ENCODE results near the gene RHCG.

The RHCG gene

DNA sequence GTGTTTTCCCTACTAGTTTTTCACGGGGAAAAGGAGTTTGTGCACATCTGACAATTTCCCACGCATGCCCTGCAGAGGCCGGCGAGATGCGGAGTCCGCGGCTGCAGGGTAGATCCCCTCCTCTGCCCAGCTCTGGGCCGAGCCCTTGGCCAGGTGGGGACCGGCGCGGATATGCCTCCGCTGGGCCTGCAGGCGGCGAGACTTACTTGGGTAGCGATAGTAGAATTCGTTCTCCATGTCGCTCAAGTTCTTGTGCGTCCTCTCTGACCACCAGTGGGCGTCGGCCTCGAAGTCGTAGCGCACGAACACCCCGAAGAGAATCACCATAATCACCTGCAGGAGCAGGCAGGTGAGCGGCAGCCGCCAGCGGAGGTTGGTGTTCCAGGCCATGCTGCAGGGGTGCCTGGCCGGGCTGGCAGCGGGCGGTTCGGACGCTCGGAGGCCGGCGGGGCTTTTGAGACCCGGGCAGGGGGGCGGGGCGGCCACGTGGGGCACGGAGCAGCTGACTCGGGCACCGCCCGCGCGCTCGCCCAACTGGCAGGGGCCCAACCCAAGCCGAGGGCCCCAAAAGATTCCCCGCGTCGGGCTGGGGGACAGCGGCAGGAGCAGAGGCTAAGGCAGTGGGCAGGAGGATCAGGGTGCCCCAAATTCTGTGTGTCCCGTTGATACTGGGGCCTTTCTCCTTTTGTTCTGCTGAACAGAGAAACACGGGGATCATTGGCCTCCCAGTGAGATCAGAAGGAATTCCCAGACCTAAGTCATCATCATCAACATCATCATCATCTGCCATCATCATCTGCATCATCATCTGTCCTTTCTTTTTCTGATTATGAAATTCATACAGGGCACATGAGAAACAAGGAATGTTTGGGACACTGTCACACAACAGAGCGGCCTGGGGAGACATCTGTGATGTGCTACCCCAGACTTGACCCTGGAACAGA, at the start of gene RHCG:
Gene RHCG, minus strand, starts transcription at position 429 of the 944 bp plus-strand sequence. Its CDS starts 39 bp downstream, at position 390.
- DNase-seq: no peak

DNA sequence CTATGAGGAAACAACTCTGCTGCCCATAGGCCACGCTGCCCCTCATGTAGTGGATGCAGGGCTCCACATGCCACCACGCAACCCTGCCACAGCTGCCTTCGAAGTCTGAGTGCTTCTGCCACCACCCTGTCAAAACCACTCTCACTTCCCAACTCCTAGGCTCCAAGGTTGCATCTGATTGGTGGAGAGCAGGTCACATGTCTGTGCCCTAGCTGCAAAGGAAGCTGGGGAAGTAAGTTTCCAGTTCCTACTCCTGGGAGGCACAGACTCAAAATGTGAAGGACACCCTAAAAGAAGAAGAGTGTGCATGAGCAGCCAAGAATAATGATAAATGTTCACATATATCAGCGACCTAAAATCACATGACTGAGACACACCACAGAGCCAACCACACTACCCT, 47.0 kb upstream of the RHCG start:
- no peak for DNase-seq

DNA sequence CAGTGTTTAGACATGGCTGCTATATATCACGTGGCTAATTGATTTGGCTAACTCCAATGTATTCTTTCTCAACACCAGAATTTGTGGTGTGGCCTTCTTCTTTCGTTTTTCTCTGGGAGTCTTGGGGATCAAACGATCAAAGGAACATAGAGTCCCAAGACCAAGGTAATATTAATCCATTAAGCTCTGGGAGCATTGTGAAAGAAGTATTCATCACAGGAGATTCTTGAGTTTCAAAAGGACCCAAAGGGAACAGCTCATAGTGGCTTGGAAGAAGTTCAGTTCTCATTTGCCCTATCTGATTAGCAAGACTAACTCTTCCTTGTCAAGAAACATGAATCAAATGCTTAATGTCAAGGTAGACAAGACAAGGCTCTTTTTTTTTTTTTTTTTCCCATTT, 46.0 kb upstream of the RHCG start:
- DNase-seq: no peak

DNA sequence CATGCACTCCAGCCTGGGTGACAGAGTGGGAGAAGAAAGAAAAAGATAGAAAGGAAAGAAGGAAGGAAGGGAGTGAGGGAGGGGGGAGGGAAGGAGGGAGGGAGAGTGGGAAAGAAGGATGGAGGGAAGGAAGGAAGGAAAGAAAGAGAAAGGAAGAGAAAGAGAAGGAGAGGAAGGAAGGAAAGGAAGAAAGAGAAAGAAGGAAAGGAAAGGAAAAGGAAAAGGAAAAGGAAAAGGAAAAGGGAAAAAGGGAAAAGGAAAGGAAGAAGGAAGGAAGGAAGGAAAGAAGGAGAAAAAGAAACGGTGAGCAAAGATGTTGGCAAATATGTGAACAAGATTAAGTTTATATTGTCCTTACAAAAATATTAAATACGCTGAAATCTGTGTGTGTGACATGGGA, 42.6 kb upstream of the RHCG start:
- DNase-seq: no peak

DNA sequence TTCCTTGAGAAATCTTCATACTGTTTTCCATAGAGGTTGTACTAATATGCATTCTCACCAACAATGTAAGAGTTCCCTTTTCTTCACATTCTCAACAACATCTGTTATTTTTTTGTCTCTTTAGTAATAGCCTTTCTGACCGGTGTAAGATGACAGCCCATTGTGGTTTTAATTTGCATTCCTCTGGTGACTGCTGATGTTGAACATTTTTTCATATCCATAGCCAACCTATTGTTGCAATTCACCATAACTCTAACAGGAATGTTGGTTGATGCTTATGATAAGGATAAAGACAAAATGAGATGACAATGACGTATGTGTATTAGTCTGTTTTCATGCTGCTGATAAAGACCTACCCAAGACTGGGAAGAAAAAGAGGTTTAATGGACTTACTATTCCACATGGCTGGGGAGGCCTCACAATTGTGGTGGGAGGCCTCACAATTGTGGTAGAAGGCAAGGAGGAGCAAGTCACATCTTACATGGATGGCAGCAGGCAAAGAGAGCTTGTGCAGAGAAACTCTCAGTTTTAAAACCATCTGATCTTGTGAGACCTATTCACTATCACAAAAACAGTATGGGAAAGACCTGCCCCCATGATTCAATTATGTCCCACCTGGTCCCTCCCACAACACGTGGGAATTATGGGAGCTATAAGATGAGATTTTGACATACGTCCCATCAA, 37.6 kb upstream of the RHCG start:
- no peak for DNase-seq

DNA sequence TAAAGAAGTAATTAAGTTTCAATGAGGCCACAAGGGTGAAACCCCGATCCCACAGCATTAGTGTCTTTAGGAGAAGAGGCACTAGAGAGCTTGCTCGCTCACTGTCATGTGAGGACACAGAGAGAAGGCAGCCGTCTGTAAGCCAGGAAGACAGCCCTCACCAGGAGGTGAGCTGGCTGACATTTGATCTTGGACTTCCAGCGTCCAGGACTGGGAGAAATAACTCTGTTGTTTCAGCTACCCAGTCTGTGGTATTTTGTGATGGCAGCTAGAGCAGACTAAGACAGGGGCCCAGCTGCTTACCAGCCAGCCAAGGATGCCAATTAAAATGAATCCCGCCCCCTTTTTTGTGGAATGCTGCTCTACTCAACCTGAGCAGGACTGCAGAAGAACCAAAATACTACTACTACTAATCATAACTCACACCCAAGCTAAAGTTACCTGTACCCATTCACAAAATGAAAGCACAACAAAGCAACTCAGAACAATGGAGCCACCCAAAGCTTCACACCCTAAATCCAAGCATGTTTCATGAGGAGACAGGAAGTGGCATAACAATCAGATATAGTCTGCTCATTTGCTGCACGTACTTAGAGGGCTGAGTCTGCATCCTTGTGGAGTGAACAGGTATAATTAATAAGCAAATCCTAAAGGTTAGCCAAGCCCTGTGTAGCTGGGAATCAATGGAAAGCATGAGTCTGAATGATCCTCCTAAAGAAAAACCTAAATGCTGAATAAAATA, 35.6 kb upstream of the RHCG start:
- no peak for DNase-seq

DNA sequence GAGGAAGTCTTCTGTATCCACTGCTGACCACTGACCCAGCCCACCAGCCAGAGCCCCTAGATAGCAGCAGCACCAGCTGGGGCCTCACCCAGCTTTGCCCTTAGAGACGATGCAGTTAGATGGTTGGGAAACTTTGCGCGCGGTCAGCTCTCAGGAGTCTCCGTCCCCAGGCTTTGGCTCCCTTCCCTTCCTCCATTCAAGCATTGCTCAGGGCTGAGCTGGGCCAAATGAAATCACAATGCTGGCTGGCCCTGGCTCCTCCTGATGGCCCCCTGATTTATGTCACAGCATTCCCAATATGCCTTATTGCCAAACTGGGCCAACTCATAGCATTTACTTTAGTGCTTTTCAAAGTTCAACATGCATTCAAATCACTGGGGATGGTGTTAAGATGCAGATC, 34.6 kb upstream of the RHCG start:
- DNase-seq: no peak

DNA sequence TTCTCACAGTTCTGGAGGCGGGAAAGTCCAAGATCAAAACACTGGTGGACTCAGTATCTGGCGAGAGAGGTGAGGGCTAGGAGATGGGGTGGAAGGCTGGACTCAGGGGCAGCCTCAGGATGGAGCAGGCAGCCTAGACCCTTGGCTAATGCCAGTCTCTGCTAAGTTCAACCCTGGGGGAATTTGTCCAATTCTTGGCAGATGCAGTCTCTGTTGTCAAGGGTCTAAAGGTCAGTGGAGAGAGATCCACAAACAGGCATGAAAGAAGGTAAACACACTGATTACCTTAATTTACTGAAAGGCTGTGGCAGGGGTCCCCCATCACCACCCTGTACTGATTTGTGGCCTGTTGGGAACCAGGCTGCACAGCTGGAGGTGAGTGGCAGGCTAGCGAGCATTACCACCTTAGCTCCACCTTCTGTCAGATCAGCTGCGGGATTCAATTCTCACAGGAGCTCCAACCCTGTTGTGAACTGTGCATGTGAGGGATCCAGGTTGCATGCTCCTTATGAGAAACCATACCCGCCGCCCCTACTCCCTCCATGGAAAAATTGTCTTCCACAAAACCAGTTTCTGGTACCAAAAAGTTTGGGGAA, 32.5 kb upstream of the RHCG start:
- DNase-seq: no peak

DNA sequence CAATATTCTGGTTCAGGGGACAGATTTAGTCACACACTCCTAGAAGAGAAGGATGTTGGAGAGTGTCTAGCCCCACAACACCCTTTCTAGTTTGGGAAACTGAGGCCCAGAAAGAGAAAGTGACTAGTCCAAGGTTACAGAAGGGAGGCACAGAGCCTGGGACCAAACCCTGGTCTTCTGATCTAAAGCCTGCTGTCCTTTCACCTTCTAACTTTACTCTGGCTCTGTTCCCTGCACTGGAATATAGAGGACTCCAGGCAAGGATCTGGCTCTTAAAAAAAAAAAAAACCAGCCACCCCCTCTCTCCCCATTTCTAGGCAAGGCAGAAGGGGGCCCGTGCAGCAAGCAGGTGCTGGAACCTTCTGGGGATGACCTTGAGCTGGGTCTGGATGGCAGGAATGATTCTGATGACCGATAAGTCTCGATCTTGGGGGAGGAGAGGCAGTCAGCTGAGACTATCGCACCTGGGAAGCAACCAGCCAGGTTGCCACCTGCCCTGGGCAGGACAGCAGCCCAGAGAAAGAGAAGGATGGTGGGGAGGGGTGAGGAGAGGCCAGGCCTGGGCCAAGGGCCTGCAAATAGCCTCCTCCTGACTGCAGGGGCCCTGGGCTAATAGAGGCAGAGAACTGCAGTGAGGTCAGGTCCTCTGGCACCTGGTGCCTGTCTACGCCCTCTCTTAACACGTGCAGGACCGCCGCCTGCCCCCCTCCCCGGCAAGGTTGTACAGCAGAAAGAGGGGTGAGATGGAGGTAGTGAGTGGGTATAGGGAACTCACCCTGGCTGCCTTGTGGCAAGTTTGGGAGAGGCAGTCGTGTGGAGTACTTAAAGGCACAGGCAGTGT, 30.4 kb upstream of the RHCG start:
- no peak for DNase-seq

DNA sequence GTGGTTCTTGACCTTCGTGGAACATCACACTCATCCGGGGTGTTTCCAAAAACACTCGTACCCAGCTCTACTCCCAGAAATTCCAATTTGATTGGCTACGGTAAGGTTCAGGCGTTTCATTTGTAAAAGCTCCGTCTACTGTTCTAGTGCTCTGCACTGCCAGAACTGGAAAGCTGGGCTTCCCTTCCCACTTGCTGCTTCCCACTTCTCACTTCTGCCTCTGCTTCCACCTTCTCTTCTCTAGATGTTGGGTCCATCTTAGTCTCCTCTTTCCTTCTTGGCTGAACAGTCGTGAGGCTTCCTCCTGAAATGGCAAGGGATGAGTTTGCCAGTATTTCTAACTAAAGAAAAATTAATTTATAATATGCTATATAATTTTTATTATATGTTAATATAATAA, 29.8 kb upstream of the RHCG start:
- DNase-seq: no peak

DNA sequence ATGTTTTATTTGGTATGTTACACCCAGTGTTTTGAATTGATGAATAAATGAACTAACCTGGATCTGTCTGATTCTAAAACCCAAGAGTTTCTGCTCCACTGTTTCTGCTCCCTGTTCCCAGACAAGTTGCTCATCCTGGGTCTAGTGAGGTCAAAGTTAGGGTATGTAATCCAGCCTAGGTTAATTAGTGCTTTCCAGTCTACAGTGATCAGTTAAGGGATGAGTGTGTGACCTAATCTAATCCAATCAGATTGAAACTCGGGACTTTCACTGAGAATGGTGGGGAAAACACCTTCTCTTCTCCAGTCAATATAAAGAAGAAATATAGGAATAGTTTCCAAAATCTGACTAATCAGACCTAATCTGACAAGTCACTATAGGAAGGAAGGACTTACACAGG, 27.8 kb upstream of the RHCG start:
- no peak for DNase-seq

DNA sequence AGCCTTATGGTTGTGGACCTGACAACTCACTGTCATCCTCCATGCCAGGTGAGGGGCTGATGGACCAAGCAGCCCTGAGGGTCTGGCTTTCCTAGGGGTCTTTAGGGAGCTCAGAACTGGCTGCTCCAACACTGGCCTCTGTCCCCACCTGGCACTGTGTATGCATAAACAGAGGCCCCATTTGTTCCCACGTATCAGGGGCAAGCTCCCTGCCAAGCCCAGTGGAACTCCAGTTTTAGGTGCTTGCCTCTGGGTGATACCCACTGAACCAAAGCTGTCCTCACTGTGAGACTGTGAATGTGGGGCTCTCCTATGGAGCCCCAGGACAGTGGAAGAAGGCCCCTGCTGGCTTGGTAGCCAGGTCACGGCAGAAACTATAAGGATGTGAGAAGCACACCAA, 26.7 kb upstream of the RHCG start:
- no peak for DNase-seq

DNA sequence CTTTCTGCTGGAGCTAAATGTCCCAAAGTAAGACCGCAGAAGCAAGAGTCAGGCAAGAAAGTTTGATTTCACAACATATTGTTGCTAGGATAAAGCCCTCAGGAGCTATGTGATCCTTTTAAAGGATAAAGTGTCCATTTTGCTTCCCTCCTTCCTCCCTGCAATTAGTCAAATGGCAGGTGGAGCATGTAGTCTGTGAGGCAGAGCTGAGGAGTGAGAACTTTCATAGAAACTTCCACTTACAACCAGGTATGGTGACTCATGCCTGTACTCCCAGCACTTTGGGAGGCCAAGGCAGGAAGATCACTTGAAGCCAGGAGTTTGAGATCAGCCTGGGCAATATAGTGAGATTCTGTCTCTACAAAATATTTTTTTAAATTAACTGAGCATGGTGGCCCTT, 25.2 kb upstream of the RHCG start:
- DNase-seq: no peak

DNA sequence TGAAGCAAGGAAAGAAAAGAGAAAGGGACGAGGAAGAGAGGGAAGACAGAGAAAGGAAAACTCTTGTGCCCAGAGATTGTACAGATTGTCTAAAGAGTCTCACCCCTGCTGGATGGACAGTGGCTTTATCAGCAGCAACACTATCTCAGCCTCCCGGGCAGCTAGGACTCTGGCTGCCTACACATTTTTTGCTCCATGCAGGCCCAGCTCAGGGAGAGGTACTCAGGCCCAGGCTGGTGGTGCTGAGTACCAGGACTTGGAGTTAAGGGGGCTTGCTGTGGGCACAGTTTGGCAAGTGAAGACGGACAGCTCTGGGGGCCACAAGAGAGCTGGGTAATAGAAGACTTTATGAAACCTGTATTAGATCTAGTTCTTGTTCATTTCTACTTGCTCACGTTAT, 19.1 kb upstream of the RHCG start:
- DNase-seq: no peak

DNA sequence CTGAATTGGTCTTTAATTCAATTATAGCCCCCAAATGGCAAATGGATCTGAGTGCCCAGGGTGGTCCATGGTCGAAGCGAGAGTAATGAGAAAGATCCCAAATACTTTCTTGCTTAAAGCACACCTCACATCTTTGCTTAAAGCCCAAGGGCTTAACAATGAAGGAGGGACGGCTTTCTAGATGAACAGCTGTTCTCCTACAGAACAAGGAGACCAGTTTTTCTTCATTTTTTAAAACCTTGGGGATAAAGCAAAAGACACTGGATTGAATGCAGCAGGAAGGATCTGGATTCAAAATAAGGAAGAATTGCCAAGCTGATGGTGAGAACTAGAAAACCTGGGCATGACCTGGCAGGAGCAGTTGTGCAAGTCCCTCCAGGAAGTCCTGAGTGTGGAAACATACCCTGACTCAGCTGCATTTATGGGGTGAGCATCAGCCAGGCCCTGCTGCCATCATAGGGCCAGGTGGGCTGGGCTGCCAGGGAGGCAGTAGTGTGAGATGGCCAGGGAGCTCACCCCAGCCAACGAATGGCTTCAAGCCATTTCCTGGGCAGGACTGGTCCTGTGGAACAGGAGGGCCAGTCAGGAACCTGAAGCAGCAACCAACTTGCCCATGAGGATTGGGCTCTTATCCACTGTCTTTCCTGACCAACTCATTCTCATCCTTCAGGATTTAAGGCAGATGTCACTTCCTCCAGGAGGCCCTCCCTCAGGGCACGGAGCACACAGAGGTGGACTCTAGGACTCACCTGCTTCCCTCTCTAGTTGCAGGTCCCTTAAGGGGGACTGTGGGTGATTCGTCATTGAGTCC, 18.4 kb upstream of the RHCG start:
- DNase-seq: no peak

DNA sequence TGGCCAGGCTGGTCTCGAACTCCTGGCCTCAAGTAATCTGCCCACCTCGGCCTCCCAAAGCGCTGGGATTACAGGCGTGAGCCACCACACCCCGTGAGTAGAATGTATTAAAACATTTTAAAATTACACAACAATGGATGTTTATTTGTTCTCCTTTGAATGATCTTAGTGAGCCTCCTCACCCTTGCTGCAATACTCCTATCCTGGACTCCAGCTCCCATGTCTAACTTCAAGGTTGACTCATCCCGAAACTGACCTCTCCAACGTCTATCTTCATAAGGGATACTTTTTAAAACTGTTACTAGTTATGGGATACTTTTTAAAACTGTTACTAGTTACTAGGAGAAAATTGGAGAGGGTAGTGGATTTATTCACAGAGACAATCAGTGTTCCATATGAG, 17.8 kb upstream of the RHCG start:
- no peak for DNase-seq

DNA sequence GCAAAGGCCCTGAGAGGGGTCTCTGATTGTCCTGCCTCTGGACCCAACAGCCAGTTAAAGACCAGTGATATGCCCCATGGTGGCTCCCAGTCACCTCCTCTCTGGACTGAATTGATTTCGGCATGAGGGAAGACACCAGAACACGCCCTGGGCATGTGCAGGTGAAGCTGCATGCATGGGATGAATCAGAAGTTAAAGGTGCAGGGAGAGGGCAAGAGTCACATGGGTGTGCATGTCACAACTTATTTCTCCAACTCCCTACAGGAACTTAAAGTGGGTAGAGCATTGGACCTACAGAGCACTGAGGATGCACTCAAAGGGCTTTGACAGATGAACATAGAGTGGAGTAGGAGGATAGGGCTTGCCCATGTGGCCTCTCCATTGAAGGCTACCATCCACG, 16.9 kb upstream of the RHCG start:
- no peak for DNase-seq

DNA sequence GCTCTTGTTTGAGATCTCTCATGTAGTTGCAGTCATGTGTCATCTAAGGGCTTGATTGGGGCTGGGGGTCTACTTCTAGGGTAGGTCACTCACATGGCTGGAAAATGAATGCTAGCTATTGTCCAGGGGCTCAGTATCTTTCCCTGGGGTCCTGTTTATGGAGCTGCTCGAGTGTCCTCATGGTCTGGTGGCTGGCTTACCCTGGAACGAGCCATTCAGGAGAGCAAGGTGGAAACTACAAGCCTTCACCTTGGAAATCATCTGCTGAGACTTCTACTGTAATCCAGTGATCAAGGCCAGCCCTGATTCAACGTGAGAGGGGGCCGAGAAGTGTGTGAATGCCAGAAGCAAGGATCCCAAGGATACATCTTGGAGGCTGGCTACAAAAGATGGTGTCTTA, 16.2 kb upstream of the RHCG start:
- no peak for DNase-seq

DNA sequence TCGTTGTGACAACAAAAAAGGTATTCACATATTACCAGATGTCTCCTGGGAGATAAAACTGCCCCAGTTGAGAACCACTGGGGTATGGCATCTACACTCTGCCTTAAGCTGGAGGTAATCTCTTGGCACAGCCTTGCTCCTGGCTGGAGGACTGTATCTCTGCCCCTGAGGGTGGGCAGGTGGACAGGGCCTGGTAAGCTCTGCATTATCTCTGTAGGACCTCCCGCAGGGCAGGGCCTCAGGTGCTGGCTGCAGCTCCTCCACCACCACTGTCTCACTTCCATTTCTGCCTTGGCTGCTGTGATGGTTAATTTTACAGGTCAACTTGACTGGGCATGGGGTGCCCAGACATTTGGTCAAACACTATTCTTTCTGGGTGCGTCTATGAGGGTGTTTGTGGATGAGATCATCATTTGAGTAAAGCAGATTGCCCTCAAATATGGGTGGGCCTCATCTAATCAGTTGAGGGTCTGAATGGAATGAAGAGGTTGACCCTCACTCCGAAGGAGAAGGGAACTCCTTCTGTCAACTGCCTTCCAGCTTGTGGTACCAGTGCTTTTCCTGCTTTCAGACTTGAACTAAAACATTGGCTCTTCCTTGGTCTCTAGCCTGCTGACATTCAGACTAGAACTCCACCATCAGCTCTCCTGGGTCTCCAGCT, 9.8 kb upstream of the RHCG start:
- no peak for DNase-seq

DNA sequence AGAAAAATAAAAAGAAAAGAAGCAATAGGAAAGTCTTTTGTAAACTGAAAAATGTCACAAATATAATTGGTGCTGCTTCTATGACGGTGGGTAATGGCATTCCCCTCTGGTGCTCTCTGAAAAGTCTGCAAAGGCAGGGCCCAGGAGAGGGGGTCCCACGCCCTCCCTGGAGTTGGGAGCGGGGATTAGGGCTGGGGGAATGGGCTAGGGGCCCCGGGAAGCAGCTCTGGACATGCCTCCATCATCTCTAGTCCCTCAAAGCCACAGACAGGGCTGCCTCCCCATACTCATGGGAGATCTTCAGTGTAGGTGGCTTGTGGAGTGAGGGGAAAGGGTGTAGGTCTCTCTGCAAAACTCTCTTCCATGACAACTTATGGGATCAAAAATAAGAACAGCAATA, 7.8 kb upstream of the RHCG start:
- DNase-seq: no peak
